Fibroblast of upper back skin (primary cell): Measurements from ENCODE around the gene TRIM37.
A peak's percentile ranks its signal among the peaks of the same experiment; 100 is the strongest.
"Not testable (repeated sequence)": the region's sequence is repeated elsewhere in the genome, so short reads cannot be mapped to it uniquely, and the experiment has no call there.

Experiments used
- DNase-seq: peaks from one replicate; pipeline ENCODE4 v3.0.0-alpha.2; 2013

Gene TRIM37

DNA sequence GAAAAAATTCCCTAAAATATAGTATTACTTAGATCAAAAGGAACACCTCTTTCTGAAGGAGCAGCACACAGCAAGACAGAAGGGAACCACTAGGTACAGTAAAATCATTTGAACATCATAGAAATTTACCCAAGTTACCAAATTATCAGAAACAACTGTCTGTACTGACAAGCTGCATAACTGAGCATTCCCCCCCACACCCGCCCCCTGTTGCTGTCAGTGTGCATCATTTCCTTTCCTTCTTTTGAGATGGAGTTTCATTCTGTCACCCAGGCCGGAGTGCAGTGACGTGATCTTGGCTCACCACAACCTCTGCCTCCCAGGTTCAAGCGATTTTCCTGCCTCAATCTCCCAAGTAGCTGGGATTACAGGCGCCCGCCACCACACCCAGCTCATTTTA, 120.7 kb downstream of the TRIM37 start:
- no peak for DNase-seq

GRCh38 chr17:58985367-58985766, 121.3 kb downstream of the TRIM37 start:
- no peak for DNase-seq

- DNase-seq, result no peak
Measured at GRCh38 chr17:58982626-58983025, 124.1 kb downstream of the TRIM37 start.

GRCh38 chr17:58980706-58981481, 125.8 kb downstream of the TRIM37 start:
- DNase-seq, result no peak

GRCh38 chr17:58976541-58976940, 130.1 kb downstream of the TRIM37 start:
- no peak for DNase-seq

DNA sequence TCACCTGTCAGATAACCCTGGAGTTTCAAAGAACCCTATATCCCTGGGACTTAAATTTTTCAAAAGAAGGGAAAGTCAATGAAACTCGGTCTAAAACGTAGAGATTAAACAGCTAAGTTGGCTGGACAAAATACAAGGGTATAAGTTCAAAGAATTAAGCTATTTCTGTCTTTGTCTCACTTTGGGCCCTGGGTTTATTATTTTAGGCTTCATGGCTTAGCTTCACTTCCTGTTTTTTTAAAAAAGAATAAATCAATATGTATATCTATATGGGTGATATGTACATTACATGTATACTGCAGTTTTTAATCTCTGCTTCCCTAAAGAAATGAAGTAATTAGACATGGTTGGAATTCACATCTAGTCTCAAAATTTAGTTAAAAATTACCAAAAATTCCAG, 132.3 kb downstream of the TRIM37 start:
- no peak for DNase-seq

DNA sequence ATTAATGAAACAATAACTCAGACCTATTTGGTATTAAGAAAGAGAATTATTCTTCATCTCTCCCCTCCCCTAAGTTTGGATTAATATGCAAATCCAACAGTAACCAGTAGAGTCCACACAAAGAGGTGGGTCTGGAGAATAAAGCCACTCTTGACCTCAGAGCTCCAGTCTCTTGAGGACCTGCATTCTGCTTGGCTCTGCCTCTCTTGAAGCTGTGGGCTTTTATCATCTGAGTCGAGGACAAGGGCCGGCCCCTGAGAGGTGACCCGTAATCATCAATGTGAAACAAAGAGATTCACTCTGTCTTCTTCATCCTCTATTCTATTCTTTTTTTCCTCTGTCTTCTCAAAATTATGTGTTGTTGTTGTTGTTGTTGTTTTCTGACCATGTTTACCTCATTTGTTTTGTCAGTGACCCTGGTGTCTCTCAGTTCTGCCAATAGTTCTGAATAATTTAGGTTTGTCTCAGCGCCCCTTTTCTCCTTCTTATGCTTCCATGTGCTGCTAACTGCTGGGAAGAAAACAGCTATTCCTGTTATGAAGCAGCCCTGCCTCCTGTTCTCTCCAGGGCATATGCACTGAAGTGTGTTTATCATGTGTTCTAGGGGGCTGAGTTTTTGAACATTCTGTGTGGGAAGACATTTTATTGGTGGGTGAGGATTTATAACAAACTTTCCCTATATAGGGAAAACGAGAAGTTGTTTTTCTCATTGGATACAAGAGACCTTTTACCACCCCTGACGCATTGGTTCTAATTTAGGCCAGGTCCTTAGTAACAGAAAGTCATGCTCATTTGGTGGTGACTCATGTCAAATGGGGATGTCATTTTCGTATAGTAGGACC, 135.8 kb downstream of the TRIM37 start:
- no peak for DNase-seq

DNA sequence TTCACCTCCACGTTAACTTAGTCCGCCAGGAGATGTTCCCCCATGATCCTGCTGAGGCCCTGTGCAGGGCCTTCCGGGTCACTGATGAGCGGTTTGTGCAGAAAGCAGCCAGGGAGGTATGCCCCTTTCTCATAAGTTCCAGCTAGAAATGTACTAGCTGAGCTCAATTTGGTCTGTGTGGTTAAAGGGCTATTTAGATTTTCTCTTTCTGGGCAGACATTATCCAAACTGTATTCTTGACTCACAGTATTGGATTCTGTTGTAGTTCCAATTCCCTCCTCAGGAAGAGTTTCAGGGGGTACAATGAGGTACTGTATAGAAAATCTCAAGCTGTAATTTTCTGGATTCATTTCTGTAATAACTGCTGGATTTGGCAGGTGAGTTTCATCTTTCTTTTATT, 137.1 kb downstream of the TRIM37 start:
- no peak for DNase-seq

GRCh38 chr17:58969156-58969555, 137.5 kb downstream of the TRIM37 start:
- DNase-seq, result no peak

DNA sequence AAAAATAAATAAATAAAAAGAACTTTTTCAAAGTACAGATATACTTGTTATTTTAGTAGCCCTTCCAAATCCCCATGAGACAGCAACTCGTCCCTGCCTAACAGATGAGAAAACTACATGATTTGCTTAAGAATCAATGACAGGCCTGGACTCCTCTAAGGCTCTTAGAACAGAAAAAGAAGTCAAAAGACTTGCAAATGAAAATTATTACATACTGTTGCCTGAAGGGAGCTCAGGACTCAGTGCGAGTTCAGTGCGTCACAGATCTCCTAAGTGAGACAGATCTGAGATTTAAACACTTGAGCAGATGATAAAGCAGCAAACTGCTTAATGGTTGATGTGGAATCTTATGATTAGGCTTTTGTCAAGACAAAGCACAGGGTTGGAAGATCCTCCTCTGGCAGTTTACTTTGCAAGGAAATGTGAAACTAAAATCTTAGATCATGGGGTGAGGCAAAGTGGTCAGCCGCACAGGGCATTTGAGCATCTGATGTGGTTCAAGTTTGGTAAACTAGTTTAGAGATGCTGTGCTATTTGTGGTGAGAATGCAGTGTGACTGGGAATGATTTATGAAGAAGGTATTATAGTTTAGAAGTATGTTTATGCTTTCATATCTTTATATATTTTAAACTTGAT, 138.1 kb downstream of the TRIM37 start:
- DNase-seq, result no peak

- DNase-seq, result no peak
Measured at GRCh38 chr17:58966208-58966607, 140.5 kb downstream of the TRIM37 start.

DNA sequence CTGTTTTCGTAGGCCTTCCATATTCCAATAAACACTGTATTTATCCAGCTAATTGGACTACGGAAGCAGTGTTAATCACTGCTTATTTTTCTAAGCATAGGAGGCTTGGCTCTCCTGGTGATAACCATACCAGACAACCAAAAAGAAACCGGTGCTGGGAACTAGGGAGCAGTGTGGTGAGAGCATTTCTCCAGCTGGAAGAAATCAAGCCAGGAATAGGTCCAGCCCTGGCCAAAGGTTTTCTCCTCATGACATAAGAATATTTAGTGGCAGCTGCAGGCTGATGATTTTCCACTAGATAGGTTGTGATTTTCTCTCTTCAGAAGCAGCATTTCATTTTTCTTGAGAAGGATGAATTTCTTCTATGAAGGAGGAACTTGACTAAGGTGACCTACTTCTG, 141.5 kb downstream of the TRIM37 start:
- no peak for DNase-seq

DNA sequence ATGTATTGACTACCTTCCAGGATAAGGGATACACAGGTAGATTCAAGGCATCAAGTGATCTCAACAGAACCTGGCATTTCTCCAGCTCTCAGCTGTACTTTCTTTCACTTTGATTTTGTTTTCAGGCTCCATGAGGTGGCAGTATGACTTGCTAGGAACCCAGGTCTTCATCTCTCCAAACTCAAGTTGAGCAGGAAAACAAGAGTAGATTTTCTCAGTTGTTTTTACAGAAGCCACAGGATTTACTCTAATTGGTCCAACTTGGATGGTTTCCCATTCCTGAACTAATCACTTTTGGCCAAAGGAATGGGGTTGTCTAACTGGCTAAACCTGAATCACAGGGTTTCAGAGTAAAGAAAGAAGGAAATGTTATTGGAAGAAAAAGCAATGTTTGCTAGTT, 146.6 kb downstream of the TRIM37 start:
- peak; percentile 48 for DNase-seq

DNA sequence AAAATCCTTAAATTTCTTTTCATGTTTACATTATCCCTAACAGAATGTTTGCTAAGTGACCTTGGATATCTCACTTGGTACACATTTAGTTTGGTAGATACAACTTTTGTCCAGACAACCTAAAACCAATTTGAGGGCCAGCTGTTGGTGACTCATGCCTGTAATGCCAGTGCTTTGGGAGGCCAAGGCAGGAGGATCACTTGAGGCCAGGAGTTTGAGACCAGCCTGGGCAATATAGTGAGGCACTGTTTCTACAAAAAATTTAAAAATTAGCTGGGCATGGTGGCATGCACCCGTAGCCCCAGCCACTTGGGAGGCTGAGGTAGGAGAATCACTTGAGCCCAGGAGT, 149.0 kb downstream of the TRIM37 start:
- DNase-seq, result not testable (repeated sequence)

GRCh38 chr17:58956997-58957724, 149.5 kb downstream of the TRIM37 start:
- DNase-seq, result peak; percentile 20

GRCh38 chr17:58954358-58954757, 152.3 kb downstream of the TRIM37 start:
- not testable (repeated sequence) for DNase-seq

DNA sequence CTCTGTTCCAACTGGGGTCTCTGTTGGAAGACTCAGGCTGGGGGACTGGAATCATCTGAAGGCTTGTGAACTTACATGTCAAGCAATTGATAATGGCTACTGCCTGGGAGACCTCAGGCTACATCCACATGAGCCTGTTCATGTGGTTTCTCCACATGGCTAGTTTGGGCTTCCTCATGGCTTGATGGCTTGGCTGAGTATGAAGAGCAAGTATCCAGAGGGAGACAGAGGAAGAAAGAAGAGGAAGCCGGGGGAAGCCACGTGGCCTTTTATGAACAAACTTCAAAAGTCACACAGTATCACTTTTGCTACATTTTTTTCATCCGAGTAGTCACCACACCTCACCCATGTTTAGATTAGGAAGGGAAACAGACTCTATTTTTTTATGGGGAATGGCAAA, 158.9 kb downstream of the TRIM37 start:
- no peak for DNase-seq

GRCh38 chr17:58947411-58947810, 159.3 kb downstream of the TRIM37 start:
- no peak for DNase-seq

DNA sequence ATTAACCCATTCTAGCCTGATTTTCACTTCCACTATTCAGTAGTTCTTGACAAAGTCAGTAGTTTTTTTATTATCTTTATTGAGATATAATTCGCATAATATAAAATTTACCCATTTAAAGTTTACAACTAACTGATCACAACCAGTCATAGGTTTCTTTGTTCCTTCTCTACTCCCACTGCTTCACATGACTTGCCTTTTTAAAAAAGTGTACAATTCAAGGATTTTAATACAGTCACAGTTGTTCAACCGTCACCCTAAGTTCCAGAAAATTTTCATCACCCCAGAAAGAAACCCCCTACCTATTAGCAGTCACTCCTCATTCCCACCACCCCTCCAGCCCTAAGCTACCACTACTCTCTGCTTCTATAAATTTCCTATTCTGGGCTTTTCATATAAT, 162.5 kb downstream of the TRIM37 start:
- no peak for DNase-seq

DNA sequence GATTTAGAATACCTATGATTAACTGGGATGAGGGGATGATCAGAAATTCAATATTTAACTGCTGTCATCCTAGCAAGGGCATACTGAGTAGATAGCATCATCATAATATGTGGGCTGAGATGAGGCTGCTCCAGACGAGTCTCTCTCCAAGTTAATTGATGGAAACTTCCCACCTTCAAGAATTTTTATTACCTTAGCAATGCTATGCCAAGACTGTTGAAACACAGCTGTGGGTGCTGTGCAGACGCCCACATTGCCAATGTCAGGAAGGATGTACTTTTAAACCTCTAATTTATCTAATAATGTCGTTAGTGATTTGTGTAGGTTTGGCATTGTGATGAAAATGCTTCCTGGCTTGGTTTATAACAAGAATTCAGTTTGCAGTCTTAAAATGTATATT, 170.4 kb downstream of the TRIM37 start:
- no peak for DNase-seq

GRCh38 chr17:58932956-58933355, 173.7 kb downstream of the TRIM37 start:
- no peak for DNase-seq
